Measurements from ENCODE around the gene OR2V2.
"Not testable (repeated sequence)": the region's sequence is repeated elsewhere in the genome, so short reads cannot be mapped to it uniquely, and the experiment has no call there.

Gene OR2V2

DNA sequence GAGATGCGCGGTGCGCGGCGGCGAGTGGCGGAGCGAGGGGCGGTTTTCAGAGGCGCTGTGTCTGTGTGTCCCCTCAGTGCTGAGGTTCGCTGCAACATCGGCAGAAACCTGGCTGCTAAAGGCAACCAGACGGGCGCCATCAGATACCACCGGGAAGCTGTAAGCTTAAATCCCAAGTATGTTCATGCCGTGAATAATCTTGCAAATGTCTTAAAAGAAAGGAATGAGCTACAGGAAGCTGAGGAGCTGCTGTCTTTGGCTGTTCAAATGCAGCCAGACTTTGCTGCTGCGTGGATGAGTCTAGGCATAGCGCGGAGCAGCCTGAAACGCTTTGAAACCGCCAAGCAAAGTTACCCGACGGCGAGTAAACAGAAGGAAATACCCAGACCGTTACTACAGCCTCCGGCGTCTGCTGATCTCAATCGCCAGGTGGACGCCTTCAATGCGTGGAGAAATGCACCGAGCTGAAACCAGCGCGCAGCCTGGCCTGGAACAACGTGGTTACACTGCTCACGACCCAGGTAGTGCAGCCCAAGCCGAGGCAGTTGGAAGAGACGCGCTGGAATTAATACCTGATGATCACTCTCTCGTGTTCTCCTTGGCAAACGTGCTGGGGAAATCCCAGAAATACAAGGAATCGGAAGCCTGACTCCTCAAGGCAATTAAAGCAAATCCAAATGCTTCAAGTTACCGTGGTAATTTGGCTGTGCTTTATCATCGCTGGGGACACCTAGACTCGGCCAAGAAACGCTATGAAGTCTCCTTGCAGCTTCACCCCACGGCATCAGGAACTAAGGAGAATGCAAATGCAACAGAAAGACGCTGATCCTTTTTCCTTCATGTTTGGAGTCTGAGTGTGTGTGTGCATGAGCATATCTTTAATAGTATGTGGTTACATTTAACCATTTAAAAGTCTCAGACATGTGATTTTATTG is 32.3 kb upstream of the OR2V2 start:
- in situ Hi-C loops (cut with MboI; ENCODE audit: low sequenced_read_pairs), result no loop called here

DNA sequence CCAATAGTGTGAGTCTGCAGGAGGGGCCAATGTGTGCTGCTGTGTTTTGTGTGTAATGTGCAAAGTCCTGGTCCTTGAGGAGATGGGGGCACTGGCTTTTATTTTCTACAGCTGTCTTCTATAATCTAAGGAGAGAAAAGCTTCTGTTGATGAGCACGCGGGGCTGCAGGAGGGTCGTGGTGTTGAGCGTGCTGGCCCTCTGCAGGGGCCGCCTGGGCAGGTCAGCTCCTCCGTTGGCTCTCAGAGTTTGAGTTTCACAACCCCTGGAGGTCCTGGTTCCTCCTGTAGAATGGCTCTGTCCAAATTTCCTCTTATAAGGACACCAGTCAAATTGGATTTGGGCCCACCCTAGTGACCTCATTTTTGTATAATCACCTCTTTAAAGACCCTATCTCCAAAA is 29.0 kb upstream of the OR2V2 start:
- in situ Hi-C loops (cut with MboI; ENCODE audit: low sequenced_read_pairs), result no loop called here

DNA sequence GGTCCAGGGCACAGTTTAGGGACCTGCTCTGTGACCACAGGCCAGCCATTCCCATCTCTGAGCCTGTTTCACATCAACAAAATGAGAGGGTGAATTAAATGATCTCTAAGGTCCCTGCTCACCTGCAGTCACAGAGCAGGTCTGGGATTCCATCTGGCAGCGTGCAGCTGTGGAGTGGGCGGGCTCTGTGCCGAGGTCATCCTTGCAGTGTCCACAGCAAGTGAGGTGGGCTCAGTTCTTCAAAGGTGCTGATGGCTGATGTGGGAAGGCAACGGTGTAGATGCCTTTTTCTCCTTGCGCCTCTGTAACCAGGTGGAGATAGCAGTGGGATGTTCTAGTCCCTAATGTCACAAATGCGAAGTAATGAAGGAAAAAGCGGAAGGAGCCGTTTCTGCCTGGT is 28.3 kb upstream of the OR2V2 start:
- in situ Hi-C loops (cut with MboI; ENCODE audit: low sequenced_read_pairs), result no loop called here

DNA sequence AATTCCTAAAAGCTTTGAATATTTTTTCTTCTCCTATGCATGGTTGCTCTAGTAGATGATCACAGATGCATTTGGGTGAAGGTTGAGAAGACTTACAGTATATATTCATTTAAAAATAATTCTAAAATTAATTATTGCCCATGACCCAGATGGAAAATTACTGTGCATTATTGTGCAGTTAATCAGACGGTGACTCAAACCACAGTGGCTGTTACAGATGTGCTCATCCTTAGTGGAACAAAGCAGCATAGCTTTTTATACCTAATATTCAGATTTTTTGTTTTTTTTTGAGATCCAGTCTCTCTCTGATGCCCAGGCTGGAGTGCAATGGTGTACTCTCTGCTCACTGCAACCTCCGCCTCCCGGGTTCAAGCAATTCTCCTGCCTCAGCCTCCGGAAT is 27.1 kb upstream of the OR2V2 start:
- in situ Hi-C loops (cut with MboI; ENCODE audit: low sequenced_read_pairs), result no loop called here

DNA sequence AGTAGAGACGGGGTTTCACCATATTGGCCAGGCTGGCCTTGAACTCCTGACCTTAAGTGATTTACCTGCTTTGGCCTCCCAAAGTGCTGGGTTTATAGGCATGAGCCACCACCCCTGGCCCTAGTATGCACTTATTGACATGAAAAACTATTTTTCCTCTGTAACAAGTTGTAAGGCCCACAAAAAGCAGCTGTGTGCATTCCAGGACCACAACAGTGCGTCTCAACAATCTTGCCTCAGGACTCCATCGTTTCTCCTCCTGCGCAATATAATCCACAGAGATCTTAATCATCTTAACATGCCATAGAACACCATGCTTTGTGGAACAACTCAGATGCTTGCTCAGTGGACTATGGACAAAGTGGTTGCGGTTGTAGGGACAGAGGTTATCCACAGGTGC is 26.6 kb upstream of the OR2V2 start:
- in situ Hi-C loops (cut with MboI; ENCODE audit: low sequenced_read_pairs), result no loop called here

DNA sequence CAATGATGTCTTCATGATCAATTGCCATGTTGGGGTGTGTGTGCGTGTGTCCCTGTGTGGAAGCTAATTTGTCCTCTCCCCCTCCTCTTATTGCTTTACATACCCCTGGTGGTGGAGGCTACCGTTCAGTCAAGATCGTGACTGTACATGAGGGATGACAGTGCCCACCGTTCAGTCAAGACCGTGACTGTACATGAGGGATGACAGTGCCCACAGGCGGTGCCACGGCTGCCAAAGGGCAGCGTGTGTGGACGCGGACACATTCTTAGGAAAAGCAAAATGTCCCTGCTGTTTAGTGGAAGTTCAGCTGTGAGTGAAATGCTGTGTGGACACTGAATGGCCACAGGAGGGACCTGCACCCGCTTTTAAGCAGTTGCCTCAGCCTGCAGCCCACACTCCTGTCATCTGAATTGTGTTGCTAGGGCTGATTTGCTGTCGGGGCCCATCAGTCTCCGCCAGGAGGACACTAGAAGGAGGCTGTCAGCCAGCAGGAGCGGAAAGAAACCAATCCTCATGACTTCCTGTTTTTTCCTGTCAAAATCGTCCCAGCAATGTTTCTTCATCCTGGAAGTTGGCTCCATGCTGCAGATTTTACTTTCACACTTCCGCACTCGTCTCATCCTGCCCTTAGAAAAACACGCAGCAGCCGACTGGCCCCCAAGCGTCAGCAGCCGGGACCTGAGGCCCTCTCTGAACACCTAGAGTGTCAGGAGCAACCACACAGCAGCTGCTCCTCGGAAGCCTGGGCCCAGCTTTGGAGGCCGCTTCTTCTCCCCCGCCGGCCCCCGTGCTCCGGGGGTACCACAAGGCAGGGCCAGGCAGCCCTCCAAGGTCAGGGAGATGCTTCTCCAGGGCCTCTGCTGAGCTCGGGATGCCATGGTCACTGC is 25.5 kb upstream of the OR2V2 start:
- in situ Hi-C loops (cut with MboI; ENCODE audit: low sequenced_read_pairs), result no loop called here

DNA sequence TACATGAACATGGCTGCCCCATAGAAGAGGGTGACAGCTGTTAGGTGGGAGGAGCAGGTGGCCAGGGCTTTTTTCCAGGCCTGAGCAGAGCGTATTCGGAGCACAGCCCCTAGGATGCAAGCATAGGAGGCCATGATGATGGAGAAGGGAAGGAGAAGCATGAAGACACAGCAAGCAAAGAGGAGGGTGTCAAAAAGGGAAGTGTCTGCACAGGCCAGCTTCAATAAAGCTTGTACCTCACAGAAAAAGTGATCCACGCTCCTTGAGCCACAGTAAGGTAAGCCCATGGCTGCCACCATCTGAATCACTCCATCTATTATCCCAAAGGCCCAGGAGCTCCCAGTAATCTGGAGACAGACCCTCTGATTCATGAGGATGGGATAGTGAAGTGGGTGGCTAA is 22.9 kb upstream of the OR2V2 start:
- in situ Hi-C loops (cut with MboI; ENCODE audit: low sequenced_read_pairs), result no loop called here

DNA sequence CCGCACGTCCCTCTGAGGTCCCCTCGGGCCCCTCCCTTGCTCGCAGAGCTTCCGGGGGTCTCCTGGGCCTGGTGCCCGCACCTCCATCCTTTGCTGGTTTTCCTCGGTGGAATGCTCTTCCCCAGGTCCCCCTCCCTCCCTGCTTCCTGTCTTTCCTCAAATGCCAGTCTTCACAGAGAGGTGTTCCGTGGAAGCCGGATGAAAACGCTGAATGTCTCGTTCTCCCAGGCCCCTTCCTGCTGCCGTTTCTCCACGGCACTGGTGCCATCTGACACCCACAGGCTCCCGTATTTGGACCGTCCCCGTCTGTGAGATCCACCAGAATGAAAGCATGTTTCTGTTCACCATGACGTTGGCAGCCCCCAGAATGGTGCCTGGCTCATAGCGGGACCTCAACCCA is 20.5 kb upstream of the OR2V2 start:
- in situ Hi-C loops (cut with MboI; ENCODE audit: low sequenced_read_pairs), result no loop called here

DNA sequence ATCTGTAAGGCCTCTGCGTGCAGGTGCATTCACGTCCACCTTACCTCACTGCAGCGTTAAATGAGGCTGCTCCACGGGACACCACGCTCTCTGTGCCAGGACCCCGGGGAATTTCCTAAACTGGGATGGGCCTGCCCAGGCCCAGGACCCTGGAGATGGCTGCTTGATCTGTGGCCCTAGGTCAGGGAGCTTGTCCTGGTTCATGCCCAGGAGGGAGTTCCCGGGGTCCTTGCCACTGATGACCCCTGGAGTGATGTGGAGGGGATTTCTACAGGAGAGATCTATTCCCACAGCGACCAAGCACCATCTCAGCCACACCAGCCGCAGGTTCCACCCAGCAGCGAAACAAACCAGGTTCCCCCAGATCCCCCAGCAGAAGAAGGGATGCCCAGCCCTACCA is 19.9 kb upstream of the OR2V2 start:
- in situ Hi-C loops (cut with MboI; ENCODE audit: low sequenced_read_pairs), result no loop called here

DNA sequence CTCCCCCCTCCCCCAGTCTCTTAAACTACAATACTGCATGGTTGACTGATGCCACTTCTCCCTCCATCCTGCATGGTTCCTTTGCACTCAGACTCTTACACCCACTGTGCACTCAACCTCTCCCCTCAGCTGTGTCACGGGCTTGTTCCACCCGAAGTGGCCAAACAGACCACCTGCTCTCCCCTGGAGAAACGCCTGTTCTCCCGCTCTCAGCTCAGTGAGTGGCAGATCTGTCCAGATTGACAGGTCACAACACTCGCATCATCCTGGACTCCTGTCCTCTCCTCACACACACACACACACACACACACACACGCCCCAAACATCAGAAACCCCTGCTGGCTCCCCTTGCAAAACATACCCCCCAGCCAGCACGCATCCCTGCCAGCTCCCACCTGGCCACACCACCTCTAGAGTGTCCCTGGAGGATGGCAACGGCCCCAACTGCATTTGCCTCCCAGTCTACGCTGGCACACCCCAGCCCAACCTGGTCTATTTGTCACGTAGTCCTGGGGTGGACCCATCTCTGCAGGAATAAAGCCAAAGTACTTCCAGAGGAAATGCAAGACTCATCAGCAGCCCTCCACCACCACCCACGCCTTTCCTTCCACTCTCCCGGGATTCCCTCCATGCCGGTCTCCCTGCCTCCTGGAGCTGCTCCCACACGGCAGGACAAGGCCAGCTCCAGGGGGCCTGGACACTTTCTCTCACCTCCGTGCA is 19.3 kb upstream of the OR2V2 start:
- in situ Hi-C loops (cut with MboI; ENCODE audit: low sequenced_read_pairs), result no loop called here

DNA sequence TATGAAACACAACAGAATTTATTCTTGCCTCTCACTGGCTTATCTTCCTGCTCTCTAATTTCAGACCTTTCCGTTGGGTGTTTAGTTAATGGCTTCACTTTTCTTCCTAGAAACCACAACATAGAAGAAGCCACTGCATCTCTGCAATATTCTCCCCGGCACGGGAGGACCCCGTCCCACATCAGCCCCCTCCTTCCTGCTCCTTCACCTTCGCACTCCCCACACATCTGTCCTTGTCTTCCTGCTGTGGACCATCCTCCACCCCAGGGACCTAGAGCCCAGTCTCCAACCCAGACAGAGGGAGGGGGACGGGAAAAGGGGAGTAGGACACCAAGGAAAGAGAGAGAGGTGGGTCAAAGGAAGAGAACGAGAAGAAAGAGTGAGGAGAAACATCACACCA is 17.8 kb upstream of the OR2V2 start:
- in situ Hi-C loops (cut with MboI; ENCODE audit: low sequenced_read_pairs), result no loop called here

DNA sequence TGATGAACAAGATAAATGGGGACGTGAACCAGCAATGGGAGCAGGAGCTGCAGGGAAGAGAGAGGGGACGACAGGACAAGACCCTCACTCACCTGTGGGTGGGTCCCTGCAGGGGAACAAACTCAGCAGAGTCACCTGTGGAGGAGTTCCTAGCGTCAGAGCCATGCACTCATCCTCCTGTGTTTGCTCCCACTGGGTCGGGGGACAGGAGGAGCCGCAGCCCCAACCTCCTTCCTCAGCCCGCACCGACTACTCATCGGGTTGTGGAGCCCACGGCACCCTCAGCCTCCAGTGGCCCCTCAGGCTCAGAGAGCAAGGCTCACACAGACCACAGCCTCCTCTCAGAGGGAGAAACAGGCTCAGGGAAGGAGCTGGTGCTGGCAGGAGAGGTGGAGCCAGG is 17.3 kb upstream of the OR2V2 start:
- in situ Hi-C loops (cut with MboI; ENCODE audit: low sequenced_read_pairs), result not testable (repeated sequence)

DNA sequence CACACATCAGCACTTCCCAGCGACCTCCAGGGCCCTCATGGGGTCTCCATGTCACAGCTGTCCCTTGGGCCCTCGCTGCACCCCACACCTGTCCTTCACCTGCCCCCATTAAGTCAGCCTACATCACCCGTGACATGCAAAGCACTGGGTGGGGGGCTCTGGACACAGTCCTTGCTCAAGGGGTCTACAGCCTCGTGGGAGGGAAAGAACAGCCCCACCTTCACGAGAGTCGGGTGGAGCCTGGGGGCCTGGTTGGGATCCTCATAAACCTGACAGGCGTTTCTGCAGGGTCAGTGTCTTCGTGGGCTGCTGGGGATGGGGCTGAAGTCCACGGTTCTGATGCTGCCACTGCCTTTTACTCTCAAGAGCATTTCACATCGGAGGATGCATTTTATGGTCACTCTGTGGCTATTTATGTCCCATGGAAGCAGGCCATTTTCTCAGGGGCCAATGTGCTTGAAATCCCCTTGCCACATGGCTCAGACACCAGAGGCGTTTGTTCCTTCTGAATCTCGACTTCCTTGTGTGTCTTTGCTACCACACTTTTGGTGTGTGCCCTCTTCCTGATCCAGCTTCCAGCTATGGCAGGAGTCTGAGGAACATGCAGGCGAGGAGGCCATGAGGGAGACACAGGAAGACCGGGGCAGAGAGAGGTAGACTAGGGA is 16.4 kb upstream of the OR2V2 start, which contains the start of gene OR2V1:
TSS of gene OR2V1 (minus strand) at position 338 of the 665 bp plus-strand sequence. CDS start 5,865 bp downstream, outside the sequence.
- in situ Hi-C loops (cut with MboI; ENCODE audit: low sequenced_read_pairs), result no loop called here

DNA sequence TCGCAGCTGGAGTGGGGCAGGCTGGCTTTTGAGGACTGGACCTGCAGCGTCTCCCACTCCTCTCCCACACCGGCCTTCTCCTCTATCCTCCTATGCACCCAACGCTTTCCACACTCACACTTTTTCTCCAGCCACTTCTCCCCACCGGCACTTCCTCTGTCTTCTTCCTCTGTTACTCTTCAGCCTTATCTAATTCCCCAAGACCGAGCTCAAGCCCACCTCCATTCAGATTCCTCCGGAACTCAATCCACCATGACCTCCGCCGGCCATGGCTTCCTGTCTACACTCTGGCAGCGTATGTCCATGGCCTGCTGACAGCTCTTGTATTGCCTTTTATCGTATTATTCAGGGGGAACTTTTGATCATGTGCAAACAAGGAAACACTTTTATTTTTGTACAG is 15.9 kb upstream of the OR2V2 start:
- in situ Hi-C loops (cut with MboI; ENCODE audit: low sequenced_read_pairs), result no loop called here

DNA sequence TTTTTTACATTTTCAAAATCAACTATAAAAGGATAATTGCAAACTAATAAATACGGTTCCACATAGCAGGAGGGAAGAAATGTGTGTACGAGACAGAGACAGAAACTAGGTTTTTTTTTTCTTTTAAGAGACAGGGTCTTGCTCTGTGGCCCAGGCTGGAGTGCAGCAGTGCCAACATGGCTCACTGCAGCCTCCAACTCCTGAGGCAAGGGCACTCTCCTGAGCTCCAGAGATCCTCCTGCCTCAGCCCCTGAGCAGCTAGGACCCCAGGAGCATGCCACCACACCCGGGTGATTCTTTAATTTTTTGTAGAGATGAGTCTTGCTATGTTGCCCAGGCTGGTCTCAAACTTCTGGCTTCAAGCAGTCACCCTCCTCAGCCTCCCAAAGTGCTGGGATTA is 14.3 kb upstream of the OR2V2 start:
- in situ Hi-C loops (cut with MboI; ENCODE audit: low sequenced_read_pairs), result no loop called here

DNA sequence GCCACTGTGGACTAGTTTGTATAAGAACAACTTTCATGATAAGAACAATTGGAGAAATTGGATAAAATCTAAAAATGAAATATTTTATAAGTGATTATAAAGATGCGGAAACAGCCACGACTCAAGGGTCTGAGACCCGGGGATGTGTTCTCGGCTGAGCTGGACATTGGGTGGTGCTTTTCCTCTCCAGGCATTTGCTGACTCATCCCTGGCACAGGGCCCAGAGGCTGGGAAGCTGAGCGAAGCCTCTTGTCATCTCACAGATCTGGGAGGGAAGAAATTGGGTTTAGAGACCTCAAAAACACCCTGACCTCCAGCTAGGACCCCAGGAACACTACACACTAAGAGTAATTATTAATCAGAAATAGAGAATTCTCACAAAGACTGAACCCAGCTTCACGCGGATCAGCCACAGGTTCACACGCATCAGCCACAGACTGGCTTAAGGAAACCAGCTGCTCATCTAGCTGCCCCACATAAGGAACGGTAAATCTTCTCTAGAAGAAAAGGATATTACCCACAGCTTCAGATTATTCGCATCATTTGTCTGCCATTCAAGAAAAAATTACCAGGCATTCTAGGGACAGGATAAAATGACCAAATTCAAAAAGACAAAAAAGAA is 13.7 kb upstream of the OR2V2 start:
- in situ Hi-C loops (cut with MboI; ENCODE audit: low sequenced_read_pairs), result no loop called here

DNA sequence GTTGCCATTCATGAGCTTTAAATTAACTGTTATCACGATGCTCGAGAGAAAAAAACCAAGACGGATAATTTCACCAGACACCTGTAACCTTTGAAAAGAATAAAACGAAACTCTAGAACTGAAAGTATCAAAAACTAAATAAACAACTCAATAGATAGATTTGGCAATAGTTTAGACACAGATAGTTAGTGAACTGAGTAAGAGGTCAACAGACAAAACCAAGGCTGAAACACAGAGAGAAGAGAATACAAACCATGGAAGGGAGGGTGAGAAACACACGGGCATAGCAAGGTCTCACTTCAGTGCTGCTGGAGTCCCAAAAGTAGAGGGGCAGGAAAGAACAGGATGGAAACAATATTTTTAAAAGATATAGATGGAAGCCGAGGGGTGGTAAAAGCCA is 13.1 kb upstream of the OR2V2 start:
- in situ Hi-C loops (cut with MboI; ENCODE audit: low sequenced_read_pairs), result no loop called here

DNA sequence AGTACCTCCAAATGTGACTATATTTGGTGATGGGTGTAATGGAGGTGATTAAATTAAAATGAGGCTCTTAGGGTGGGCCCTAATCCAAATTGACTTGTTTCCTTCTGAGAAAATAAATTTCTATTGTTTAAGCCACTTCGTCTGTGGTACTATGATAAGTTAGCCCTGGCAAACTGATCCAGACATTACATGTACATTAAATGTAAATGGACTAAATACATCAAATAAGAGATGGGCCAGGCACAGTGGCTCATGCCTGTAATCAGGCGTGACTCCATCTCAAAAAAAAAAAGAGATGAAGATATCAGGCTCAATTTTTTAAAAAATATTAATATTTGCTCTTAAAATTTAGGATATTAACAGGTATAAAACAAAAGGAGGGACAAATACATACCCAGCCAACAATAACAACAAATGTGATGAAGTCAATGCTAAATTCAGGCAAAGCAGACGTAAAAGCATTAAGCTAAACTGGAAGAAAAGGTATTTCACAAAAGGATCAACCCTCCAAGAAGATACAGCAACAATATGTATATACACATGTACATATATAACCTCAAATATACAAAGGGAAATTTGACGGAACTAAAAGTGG is 10.9 kb upstream of the OR2V2 start:
- in situ Hi-C loops (cut with MboI; ENCODE audit: low sequenced_read_pairs), result no loop called here

DNA sequence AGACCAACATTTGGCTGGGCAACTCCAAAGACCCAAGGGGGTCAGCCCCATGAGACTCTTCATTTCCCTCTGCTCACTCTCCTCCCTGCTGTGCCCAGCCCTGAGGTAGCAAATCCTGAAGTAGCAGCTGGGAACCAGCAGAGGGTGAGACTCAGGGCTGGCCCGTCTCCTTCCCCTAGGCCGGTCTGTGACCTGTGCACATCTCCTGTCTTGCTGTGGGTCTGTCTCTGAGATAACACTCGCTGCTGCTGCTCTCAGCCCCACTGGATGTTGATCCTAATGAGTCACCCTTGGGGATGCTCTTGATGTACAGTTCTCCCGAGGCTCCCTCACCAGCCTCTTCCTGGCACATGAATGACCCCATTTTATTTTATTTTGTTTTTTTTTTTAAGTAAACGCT is 9.1 kb upstream of the OR2V2 start:
- in situ Hi-C loops (cut with MboI; ENCODE audit: low sequenced_read_pairs), result no loop called here

DNA sequence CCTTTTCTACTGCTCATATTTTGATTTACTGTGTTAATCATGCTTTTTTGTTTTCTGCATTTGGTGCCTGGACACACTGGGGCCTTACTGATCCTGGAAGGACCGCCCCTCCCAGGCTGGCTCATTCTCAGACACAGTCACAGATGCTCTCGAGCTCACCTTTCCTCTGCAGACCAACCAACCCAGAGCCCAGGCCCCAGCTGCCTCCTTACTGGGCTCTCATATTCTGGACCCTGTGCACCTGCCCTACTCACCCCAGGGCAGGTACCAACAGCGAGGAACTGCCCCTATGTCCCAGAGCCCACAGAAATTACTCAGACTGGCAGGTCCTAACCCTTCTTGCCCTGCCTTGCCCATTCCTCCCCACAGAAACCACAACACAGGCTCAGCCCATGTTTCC is 6.6 kb upstream of the OR2V2 start:
- in situ Hi-C loops (cut with MboI; ENCODE audit: low sequenced_read_pairs), result no loop called here
